HG02852 (cell line): Measurements from ENCODE around the gene CERS4.
"Not testable (repeated sequence)": the region's sequence is repeated elsewhere in the genome, so short reads cannot be mapped to it uniquely, and the experiment has no call there.

Source experiments
- ATAC-seq: cut with Tn5 transposase; IDR thresholded peaks from one replicate; pipeline ENCODE4 v1.9.1; 2021; ENCODE audit warnings: mild to moderate bottlenecking, moderate library complexity; ENCODE audit not compliant: unreplicated experiment

Gene CERS4

GRCh38 chr19:8259142-8259921 lies 50.2 kb downstream of the CERS4 start:
- ATAC-seq = no peak

GRCh38 chr19:8259922-8260247 lies 50.7 kb downstream of the CERS4 start:
- no peak for ATAC-seq

- ATAC-seq = no peak
Observed at GRCh38 chr19:8261347-8261746, 52.2 kb downstream of the CERS4 start.

GRCh38 chr19:8261881-8262280 lies 52.7 kb downstream of the CERS4 start:
- no peak for ATAC-seq

- ATAC-seq = no peak
Observed at GRCh38 chr19:8262431-8262830, 53.3 kb downstream of the CERS4 start.

- not testable (repeated sequence) for ATAC-seq
Observed at GRCh38 chr19:8264248-8264647, 55.1 kb downstream of the CERS4 start.

- no peak for ATAC-seq
Observed at GRCh38 chr19:8265872-8266271, 56.7 kb downstream of the CERS4 start.

GRCh38 chr19:8269724-8270123 lies 60.6 kb downstream of the CERS4 start:
- no peak for ATAC-seq

- ATAC-seq = not testable (repeated sequence)
Observed at GRCh38 chr19:8276508-8276907, 67.3 kb downstream of the CERS4 start.

- ATAC-seq = not testable (repeated sequence)
Observed at GRCh38 chr19:8291337-8291736, 82.2 kb downstream of the CERS4 start.

GRCh38 chr19:8302357-8302691 lies 93.2 kb downstream of the CERS4 start:
- ATAC-seq = no peak

- no peak for ATAC-seq
Observed at GRCh38 chr19:8302734-8303133, 93.6 kb downstream of the CERS4 start.

GRCh38 chr19:8304841-8305621 lies 95.9 kb downstream of the CERS4 start:
- no peak for ATAC-seq

- ATAC-seq = no peak
Observed at GRCh38 chr19:8305798-8306197, 96.6 kb downstream of the CERS4 start.

GRCh38 chr19:8306235-8307054 lies 97.3 kb downstream of the CERS4 start:
- ATAC-seq = no peak

GRCh38 chr19:8307400-8307964 lies 98.3 kb downstream of the CERS4 start:
- ATAC-seq = peak; percentile 4

- ATAC-seq = peak; percentile 78
Observed at GRCh38 chr19:8307965-8308866, 99.0 kb downstream of the CERS4 start, which contains the start of gene CD320. TSS of gene CD320 (minus strand) at chr19:8308358. CDS start at chr19:8308290, 68 bp downstream.

GRCh38 chr19:8308891-8309291 lies 99.7 kb downstream of the CERS4 start:
- ATAC-seq = no peak

GRCh38 chr19:8310342-8311055 lies 101.3 kb downstream of the CERS4 start:
- ATAC-seq = no peak
